ENCODE data around the gene IRX4.

Gene IRX4

DNA sequence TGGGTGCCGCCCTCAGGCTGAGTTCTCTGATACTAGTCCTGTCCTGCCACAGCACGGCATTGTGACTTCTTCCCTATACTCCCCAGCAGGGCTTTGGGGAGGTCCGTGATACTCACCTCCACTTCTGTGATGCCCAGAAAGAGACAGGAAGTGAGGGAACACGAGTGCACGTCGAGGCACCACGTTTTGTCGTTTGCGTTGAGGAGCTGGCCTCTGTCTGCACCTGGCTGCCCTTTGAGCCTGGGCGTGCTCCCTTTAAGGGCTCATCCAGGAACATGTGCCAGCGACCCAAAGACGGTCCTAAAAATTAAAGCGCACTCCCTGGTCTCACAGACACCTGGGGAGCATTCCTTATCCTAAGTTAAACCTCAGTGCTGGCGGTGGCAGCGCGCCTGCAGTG is 8.7 kb upstream of the IRX4 start:
- Mint-ChIP-seq H3K9me3 (no peaks in the 10 kb centered on the region), H3K36me3 (ENCODE audit: low read depth) (no peaks in the 10 kb centered on the region), H3K27ac (no peak overlapping the region), H3K4me1 (ENCODE audit: low read depth) (no peaks in the 10 kb centered on the region), H3K27me3 (ENCODE audit: low read depth) (peaks cover 13% of the 10 kb centered on the region), H3K4me3 (no peak overlapping the region)
- DNase-seq (ENCODE audit: low spot score), result no peak

DNA sequence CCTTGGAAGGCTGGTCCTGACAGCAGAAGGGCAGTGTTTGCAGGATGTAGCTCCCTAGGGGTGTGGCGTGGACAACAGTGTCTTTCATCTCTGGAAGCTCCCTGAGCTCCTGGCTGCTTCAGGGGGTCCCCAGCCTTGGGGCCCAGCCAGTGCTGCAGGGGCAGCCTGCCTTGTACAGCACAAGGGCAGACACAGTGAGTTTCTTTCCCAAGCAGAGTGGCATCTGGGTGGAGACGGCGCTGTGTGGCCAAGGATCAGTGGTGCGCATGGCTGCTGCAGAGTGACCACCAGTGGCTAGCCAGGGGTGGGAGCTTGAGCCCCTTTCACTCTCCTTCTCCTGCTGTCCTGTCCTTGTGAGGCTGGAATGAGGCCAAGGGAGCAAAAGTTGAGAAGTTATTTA is 7.6 kb upstream of the IRX4 start:
- Mint-ChIP-seq H3K36me3 (ENCODE audit: low read depth) (no peaks in the 10 kb centered on the region), H3K27ac (no peak overlapping the region), H3K27me3 (ENCODE audit: low read depth) (peaks cover 19% of the 10 kb centered on the region), H3K4me3 (no peak overlapping the region), H3K9me3 (no peaks in the 10 kb centered on the region), H3K4me1 (ENCODE audit: low read depth) (no peaks in the 10 kb centered on the region)
- DNase-seq (ENCODE audit: low spot score), result no peak

DNA sequence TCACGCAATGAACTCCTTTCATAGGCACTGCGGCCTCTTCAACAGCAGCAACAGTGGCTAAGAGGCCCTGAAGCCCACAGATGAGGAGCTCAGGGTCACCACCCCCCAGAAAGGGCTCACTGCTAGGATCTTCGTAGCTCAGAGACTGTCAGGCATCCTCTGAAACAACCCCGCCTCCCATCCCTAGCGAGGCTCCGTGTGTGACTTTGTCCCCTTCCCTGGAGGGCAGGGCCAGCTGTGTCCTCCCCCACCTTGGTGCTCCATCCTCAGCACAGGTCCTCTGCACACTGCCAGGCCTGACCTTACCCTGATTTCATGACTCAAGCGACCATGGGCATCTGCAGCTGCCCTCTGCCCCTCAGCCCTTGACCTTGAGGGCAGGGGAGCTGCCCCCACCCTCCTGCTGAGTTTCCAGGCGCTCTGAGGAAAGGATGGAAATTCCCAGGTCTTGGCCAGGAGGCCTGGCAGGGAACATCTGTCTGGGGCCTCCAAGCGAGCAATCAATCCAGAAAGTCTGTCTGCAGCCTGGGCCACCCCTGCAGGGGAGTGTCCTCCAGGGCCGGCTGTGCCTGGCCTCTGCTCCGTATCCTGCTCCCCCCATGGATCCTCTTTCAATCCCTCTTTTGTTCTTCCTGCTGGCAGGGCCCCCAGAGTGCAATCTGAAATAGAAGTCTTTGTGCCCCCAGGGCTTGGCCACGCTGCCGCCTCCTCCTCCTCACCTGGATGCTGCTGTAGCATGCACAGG is 6.8 kb upstream of the IRX4 start:
- no peak for DNase-seq (ENCODE audit: low spot score)
- Mint-ChIP-seq H3K4me1 (ENCODE audit: low read depth) (no peaks in the 10 kb centered on the region), H3K4me3 (no peak overlapping the region), H3K9me3 (no peaks in the 10 kb centered on the region), H3K27ac (no peak overlapping the region), H3K36me3 (ENCODE audit: low read depth) (no peaks in the 10 kb centered on the region), H3K27me3 (ENCODE audit: low read depth) (peaks cover 27% of the 10 kb centered on the region)

DNA sequence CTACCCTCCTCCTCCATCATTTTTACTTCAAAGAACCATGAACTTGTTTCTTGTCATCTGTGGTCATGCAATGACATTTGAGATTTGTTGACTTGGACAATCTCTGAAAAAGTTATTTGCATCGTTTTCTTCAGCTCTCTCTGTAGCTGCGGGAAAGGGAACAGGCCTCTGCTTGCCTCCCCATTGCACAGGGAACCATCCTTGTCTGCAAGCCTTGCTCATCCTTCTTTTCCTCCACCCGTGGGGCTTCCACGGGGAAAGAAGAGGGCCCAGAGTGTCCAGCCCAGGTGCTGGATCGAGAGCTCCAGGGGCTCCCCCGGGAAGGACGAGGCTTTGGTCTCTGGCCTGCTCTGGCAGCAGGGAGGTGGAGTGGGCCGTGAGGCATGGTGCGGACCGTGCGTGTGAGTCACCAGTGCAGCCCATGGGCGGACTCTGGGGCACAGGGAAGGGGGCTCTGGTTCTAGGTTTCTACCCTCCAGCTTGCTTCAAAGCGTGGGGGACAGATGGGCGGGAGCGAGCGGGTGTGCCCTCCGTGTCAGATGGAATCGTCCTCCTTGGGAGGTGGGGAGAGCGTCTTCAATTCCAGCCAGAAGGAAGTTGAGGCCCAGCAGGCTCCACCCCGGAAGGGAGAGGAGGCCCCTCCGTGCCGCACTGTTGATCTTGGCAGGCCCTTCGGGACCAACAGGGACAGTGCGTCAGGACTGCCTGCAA is 6.0 kb upstream of the IRX4 start:
- Mint-ChIP-seq H3K36me3 (ENCODE audit: low read depth) (no peaks in the 10 kb centered on the region), H3K4me1 (ENCODE audit: low read depth) (no peaks in the 10 kb centered on the region), H3K9me3 (no peaks in the 10 kb centered on the region), H3K27ac (no peak overlapping the region), H3K4me3 (no peak overlapping the region), H3K27me3 (ENCODE audit: low read depth) (peaks cover 33% of the 10 kb centered on the region)
- no peak for DNase-seq (ENCODE audit: low spot score)

GRCh38 chr5:1887588-1888360 is 5.0 kb upstream of the IRX4 start:
- no peak overlapping the region for H3K4me3 Mint-ChIP-seq
- no peaks in the 10 kb centered on the region for H3K4me1 Mint-ChIP-seq (ENCODE audit: low read depth)
- no peak overlapping the region for H3K27ac Mint-ChIP-seq
- H3K9me3 Mint-ChIP-seq, result no peaks in the 10 kb centered on the region
- H3K36me3 Mint-ChIP-seq (ENCODE audit: low read depth), result no peaks in the 10 kb centered on the region
- DNase-seq (ENCODE audit: low spot score), result no peak
- peaks cover 36% of the 10 kb centered on the region for H3K27me3 Mint-ChIP-seq (ENCODE audit: low read depth)

GRCh38 chr5:1886846-1887587 is 4.3 kb upstream of the IRX4 start:
- no peaks in the 10 kb centered on the region for H3K36me3 Mint-ChIP-seq (ENCODE audit: low read depth)
- no peak for DNase-seq (ENCODE audit: low spot score)
- H3K4me3 Mint-ChIP-seq, result no peak overlapping the region
- no peaks in the 10 kb centered on the region for H3K9me3 Mint-ChIP-seq
- no peaks in the 10 kb centered on the region for H3K4me1 Mint-ChIP-seq (ENCODE audit: low read depth)
- H3K27ac Mint-ChIP-seq, result no peak overlapping the region
- H3K27me3 Mint-ChIP-seq (ENCODE audit: low read depth), result peaks cover 38% of the 10 kb centered on the region

DNA sequence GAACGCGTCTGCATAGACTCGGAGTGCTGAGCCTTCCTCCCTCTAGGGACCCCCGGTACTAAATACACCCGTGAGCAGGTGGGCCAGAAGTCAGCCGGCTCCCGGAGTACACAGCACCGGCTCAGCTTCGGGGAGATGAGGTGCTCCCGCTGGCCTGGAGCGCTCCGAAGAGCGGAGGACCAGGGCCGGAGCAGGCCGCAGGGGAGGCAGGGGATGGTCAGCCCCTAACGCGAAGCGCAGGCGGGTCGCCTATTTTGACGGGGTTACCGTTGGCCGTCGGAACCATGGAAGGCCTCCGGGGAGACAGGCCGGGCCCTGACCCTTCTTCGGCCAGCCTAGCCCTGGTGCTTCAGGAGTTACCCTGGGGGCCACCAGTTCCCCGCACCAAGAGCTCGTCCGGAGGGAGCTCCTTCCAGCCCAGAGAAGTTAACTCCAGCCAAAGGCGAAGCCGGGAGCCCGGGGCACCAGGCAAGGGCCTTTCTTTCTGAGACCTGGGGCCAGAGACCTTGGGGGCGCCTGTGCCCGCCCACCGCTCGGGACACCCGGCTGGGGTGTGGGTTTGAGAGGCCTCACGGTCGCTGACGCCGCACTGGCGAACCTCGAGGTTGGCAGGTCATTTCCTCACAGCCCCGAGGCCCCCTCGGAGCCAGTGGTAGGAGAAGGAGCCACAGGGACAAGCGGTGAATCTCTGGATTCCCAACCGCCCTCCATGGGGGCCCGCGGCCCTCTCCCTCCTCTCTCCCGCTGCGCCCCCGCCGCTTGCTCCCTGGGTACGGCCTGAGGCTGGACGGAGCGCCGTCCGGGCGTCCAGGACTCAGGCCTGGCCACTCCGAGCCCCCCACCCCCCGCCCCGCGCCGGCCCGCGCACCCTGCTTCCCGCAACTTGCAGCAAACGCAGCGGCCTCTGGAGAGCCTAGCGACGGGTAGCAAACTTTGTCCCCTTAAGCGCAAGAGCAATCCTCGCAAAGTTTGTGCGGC is 3.4 kb upstream of the IRX4 start:
- DNase-seq (ENCODE audit: low spot score), result no peak
- Mint-ChIP-seq H3K27me3 (ENCODE audit: low read depth) (peaks cover 43% of the 10 kb centered on the region), H3K36me3 (ENCODE audit: low read depth) (no peaks in the 10 kb centered on the region), H3K4me3 (no peak overlapping the region), H3K4me1 (ENCODE audit: low read depth) (no peaks in the 10 kb centered on the region), H3K27ac (peak overlapping the region; percentile 10), H3K9me3 (no peaks in the 10 kb centered on the region)

DNA sequence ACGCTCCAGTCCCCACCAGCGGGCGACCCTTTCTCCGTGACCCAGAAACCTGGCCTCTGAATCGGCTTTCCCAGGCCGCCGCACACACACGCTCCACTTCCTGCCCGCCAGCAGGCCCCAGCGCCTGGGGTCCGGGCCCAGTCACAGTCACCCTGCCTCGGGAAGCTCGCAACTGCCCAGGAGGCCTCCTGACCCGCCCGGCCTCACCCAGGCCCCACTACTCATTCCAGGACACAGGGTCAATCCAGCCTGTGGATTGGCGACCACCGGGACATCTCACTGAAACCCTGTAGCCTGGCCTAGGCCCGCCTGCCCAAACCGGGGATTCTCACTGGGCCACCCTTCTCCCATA is 2.7 kb upstream of the IRX4 start:
- H3K4me3 Mint-ChIP-seq, result no peak overlapping the region

GRCh38 chr5:1884678-1885403 is 2.1 kb upstream of the IRX4 start:
- Mint-ChIP-seq H3K27me3 (ENCODE audit: low read depth) (peaks cover 55% of the 10 kb centered on the region), H3K36me3 (ENCODE audit: low read depth) (no peaks in the 10 kb centered on the region), H3K4me3 (no peak overlapping the region), H3K9me3 (no peaks in the 10 kb centered on the region), H3K27ac (peak overlapping the region; percentile 11), H3K4me1 (ENCODE audit: low read depth) (no peaks in the 10 kb centered on the region)
- no peak for DNase-seq (ENCODE audit: low spot score)

More for the DNA sequence above, 2.7 kb upstream of the IRX4 start:
- no peaks in the 10 kb centered on the region for H3K9me3 Mint-ChIP-seq
- no peaks in the 10 kb centered on the region for H3K36me3 Mint-ChIP-seq (ENCODE audit: low read depth)
- no peak for DNase-seq (ENCODE audit: low spot score)
- peak overlapping the region; percentile 10 for H3K27ac Mint-ChIP-seq
- no peaks in the 10 kb centered on the region for H3K4me1 Mint-ChIP-seq (ENCODE audit: low read depth)
- H3K27me3 Mint-ChIP-seq (ENCODE audit: low read depth), result peaks cover 50% of the 10 kb centered on the region

DNA sequence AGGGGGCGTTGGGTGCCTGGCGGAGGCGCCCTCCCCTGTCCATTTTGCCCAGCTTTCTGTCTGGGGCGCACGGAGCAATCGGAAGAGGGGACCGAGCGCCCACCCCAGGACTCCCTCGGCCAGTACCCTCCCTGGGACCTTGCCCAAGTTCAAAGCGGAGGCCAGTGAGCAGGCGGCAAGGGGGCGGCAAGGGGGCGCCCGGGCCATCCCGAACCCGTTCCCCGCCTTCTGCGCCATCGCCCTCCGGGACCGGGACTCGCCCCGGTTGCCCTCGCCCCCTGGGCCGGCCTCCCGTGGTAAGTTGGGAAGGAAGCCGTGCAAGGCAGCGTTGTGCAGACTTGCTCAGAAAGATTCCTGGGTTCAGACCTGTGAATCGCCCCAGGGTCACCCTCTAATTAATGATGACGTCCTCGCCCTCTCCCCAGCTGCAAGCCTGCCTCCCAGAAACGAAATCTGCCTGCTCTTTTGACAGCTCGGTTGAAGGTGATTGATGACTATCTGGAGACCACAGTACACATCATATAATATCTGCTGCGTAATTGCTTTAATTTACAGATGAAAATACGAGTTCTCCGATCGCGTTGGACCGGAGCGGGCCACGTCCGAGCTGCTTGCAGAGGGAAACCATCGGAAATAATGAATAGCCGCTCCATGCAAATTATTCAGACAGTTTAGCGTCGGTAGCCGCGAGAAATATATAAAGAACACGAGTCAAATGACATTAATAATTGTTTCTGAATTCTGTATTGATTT is 1.4 kb upstream of the IRX4 start:
- Mint-ChIP-seq H3K27me3 (ENCODE audit: low read depth) (peaks cover 61% of the 10 kb centered on the region), H3K4me3 (no peak overlapping the region), H3K36me3 (ENCODE audit: low read depth) (peaks cover 2% of the 10 kb centered on the region), H3K27ac (peak overlapping the region; percentile 11), H3K9me3 (no peaks in the 10 kb centered on the region), H3K4me1 (ENCODE audit: low read depth) (no peaks in the 10 kb centered on the region)
- DNase-seq (ENCODE audit: low spot score), result no peak

DNA sequence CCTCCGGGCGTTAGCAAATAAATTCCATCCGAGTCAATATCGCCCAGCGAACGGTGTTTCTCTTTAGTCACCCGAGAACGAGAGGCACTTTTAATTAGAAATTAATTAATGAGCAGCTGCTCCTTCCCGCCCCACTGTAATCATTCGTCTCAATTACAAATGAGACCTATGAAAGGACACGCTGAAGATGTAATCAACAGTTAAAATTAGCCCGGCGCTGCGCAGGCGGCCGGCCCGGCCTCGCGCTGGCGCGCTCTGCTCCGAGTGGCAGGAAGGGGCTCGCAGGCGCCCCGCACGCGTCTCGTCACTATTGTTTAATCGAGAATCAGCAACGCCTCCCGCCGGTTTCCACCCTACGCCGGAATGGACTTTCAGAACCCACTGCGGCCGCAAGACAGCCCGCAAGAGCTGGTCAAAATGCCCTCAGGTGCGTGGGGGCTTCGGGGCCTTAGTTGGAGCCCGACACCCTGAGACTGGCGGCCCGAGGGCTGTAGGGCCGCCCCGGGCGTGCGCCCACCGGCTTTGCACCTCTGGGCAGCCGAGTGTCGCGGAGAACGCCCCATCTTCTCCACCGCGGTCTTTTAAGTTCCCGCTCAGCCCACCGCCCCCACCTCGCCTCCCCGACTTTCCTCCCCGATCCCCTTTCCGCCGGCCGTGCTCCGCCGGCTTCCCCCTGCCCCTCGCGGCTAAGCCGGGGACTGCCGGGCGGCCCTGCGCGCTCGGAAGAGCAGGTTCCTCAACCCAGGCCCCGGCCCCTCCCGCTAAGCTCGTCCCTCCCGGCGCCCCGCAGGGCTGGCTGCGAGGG is 597 bp upstream of the IRX4 start:
- peaks cover 58% of the 10 kb centered on the region for H3K27me3 Mint-ChIP-seq (ENCODE audit: low read depth)
- DNase-seq (ENCODE audit: low spot score), result no peak

More for the DNA sequence above, 597 bp upstream of the IRX4 start:
- Mint-ChIP-seq H3K27ac (no peak overlapping the region), H3K9me3 (no peaks in the 10 kb centered on the region), H3K4me1 (ENCODE audit: low read depth) (no peaks in the 10 kb centered on the region), H3K36me3 (ENCODE audit: low read depth) (peaks cover 2% of the 10 kb centered on the region), H3K4me3 (no peak overlapping the region)

Data from T-helper 2 cell treated with Interferon-gamma antibody and Interleukin-4, amounts not matched to agents 5 μg/mL and 100 μg/mL, for 36 hours (primary cell).